Measurements from ENCODE around the gene PDE9A. TPM values are rescaled to one million over a fixed set of nuclear protein-coding genes. Genes with fewer than 3 reads are reported as not detected.

PDE9A gene
- polyA plus RNA-seq, 5 donors: 19.2 to 25.1 (median 23.0) TPM

- no peak for DNase-seq
These were observed 2.7 kb downstream of the PDE9A start for GRCh38 chr21:42655796-42656770.

- no peak for DNase-seq
These were observed 3.5 kb downstream of the PDE9A start for GRCh38 chr21:42656872-42657271.

- DNase-seq: no peak
These were observed 4.4 kb downstream of the PDE9A start for GRCh38 chr21:42657676-42658319.

- no peak for DNase-seq
These were observed 5.1 kb downstream of the PDE9A start for GRCh38 chr21:42658320-42659105.

GRCh38 chr21:42659416-42660117 lies 6.1 kb downstream of the PDE9A start:
- DNase-seq: no peak

- no peak for DNase-seq
These were observed 6.7 kb downstream of the PDE9A start for GRCh38 chr21:42660118-42660470.

GRCh38 chr21:42661688-42662429 lies 8.4 kb downstream of the PDE9A start:
- DNase-seq: no peak

GRCh38 chr21:42662430-42663199 lies 9.2 kb downstream of the PDE9A start:
- no peak for DNase-seq

- no peak for DNase-seq
These were observed 9.9 kb downstream of the PDE9A start for GRCh38 chr21:42663200-42663750.

GRCh38 chr21:42663860-42664535 lies 10.6 kb downstream of the PDE9A start:
- DNase-seq: no peak

GRCh38 chr21:42664614-42665013 lies 11.2 kb downstream of the PDE9A start:
- DNase-seq: no peak

- DNase-seq: no peak
These were observed 11.6 kb downstream of the PDE9A start for GRCh38 chr21:42665026-42665425.

GRCh38 chr21:42665484-42665883 lies 12.1 kb downstream of the PDE9A start:
- no peak for DNase-seq

GRCh38 chr21:42666023-42666747 lies 12.8 kb downstream of the PDE9A start:
- no peak for DNase-seq

- no peak for DNase-seq
These were observed 13.5 kb downstream of the PDE9A start for GRCh38 chr21:42666925-42667324.

GRCh38 chr21:42668298-42668992 lies 15.0 kb downstream of the PDE9A start:
- DNase-seq: no peak

GRCh38 chr21:42669041-42669440 lies 15.6 kb downstream of the PDE9A start:
- no peak for DNase-seq
